ENCODE data around the gene COG4.
"Not testable (repeated sequence)": the region's sequence is repeated elsewhere in the genome, so short reads cannot be mapped to it uniquely, and the experiment has no call there.

GRCh38 chr16:70529954-70530353, 6.6 kb upstream of the COG4 start:
- TF ChIP-seq EZH2phosphoT487 (IDR thresholded peaks at IDR 0.05; ENCODE audit: insufficient read depth, low read depth); EZH2 (IDR thresholded peaks at IDR 0.05; ENCODE audit: insufficient read depth, poor library complexity, severe bottlenecking): not testable (repeated sequence)

Data from GM23248 (cell line).